Progenitor cell of endocrine pancreas (in vitro differentiated cells): ENCODE measurements around the gene CFHR5. TPM values are rescaled to one million over a fixed set of nuclear protein-coding genes. Genes with fewer than 3 reads are reported as not detected.
"Not testable (repeated sequence)": the region's sequence is repeated elsewhere in the genome, so short reads cannot be mapped to it uniquely, and the experiment has no call there.

Source experiments
- DNase-seq: peaks from one replicate; pipeline ENCODE4 v3.0.0; 2021; ENCODE audit warnings: low spot score; ENCODE audit not compliant: unreplicated experiment
- H3K27ac Mint-ChIP-seq: 2 replicates; pipeline ENCODE4 v1.8.0; 2021; ENCODE audit warnings: mild to moderate bottlenecking, moderate library complexity, mixed read lengths
- H3K27me3 Mint-ChIP-seq: 2 replicates; pipeline ENCODE4 v1.8.0; 2021; ENCODE audit warnings: mixed read lengths
- H3K36me3 Mint-ChIP-seq: 2 replicates; pipeline ENCODE4 v1.8.0; 2022; ENCODE audit warnings: mixed read lengths; ENCODE audit not compliant: insufficient read depth
- H3K4me1 Mint-ChIP-seq: 2 replicates; pipeline ENCODE4 v1.8.0; 2021; ENCODE audit warnings: low read depth, mixed read lengths
- H3K4me3 Mint-ChIP-seq: 2 replicates; pipeline ENCODE4 v1.8.0; 2021; ENCODE audit warnings: low read depth, mild to moderate bottlenecking, moderate library complexity, mixed read lengths
- H3K9me3 Mint-ChIP-seq: 2 replicates; pipeline ENCODE4 v1.8.0; 2021; ENCODE audit warnings: low read depth, mixed read lengths
- total RNA-seq: library from RNA; stranded (reverse); gene quantifications from 2 replicates; pipeline ENCODE4 v1.2.1, GENCODE V29; 2021
- TF ChIP-seq, protein P1 (sequence below): fragments of 200-600 bp; sonication (generic); IDR thresholded peaks from one replicate; pipeline ENCODE4 v1.5.0; 2021; ENCODE audit warnings: antibody characterized with exemption, mild to moderate bottlenecking; ENCODE audit not compliant: unreplicated experiment

CFHR5 gene
- total RNA-seq, 1 donor from 2014 or later = not detected

DNA sequence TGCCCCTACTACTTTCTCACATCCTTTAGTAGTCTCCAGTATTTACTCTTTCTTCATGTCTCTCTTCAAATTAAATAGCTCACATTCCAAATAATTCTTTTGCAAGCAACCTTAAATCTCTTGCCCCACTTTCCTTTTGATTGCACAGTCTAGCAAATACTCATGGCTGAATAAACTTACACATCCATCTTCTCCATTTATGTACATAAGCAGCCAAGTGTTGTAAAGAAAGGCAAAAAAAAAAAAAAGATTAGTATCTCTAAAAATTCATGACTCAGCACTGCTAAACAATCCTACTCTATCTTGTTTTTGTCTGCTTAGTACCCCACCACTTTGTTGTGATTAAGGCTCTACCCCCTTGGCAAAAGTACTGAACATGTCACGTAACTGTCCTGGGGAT is 47.1 kb downstream of the CFHR5 start:
- no peak overlapping the region for H3K27ac Mint-ChIP-seq
- TF ChIP-seq, protein P1, sequence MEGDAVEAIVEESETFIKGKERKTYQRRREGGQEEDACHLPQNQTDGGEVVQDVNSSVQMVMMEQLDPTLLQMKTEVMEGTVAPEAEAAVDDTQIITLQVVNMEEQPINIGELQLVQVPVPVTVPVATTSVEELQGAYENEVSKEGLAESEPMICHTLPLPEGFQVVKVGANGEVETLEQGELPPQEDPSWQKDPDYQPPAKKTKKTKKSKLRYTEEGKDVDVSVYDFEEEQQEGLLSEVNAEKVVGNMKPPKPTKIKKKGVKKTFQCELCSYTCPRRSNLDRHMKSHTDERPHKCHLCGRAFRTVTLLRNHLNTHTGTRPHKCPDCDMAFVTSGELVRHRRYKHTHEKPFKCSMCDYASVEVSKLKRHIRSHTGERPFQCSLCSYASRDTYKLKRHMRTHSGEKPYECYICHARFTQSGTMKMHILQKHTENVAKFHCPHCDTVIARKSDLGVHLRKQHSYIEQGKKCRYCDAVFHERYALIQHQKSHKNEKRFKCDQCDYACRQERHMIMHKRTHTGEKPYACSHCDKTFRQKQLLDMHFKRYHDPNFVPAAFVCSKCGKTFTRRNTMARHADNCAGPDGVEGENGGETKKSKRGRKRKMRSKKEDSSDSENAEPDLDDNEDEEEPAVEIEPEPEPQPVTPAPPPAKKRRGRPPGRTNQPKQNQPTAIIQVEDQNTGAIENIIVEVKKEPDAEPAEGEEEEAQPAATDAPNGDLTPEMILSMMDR = no peak
- no peak overlapping the region for H3K4me3 Mint-ChIP-seq
- no peak for DNase-seq
- no peaks in the 10 kb centered on the region for H3K27me3 Mint-ChIP-seq
- no peaks in the 10 kb centered on the region for H3K4me1 Mint-ChIP-seq
- H3K9me3 Mint-ChIP-seq = no peaks in the 10 kb centered on the region
- H3K36me3 Mint-ChIP-seq = no peaks in the 10 kb centered on the region

GRCh38 chr1:197027359-197027758 is 50.0 kb downstream of the CFHR5 start:
- Mint-ChIP-seq H3K27ac (no peak overlapping the region), H3K9me3 (no peaks in the 10 kb centered on the region), H3K4me1 (no peaks in the 10 kb centered on the region), H3K36me3 (no peaks in the 10 kb centered on the region), H3K27me3 (no peaks in the 10 kb centered on the region), H3K4me3 (no peak overlapping the region)
- TF ChIP-seq, protein P1 = no peak
- DNase-seq = no peak

DNA sequence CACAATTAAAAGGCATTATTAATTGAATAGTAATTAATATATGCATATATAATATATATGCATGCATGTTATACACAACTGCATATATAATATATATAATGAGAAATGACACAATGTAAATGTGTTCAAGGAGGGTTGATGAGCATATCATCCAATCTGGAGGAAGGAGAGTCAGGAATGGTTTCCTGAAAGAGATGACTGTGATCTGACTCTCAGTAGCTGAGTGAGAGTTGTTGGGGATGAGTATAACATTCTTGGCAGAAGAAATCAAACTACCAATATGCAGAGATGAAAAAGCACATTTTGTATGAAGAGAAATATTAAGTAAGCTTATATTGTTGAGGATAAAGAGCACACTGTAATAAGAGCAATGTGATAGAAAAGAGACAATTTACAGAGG is 52.4 kb downstream of the CFHR5 start:
- Mint-ChIP-seq H3K4me3 (no peak overlapping the region), H3K36me3 (no peaks in the 10 kb centered on the region), H3K27me3 (no peaks in the 10 kb centered on the region), H3K9me3 (no peaks in the 10 kb centered on the region), H3K4me1 (no peaks in the 10 kb centered on the region), H3K27ac (no peak overlapping the region)
- TF ChIP-seq, protein P1 = no peak
- no peak for DNase-seq

GRCh38 chr1:197034631-197035339 is 57.4 kb downstream of the CFHR5 start:
- not testable (repeated sequence) for H3K27ac Mint-ChIP-seq, H3K4me3 Mint-ChIP-seq, H3K36me3 Mint-ChIP-seq, H3K4me1 Mint-ChIP-seq, H3K9me3 Mint-ChIP-seq, DNase-seq, H3K27me3 Mint-ChIP-seq

DNA sequence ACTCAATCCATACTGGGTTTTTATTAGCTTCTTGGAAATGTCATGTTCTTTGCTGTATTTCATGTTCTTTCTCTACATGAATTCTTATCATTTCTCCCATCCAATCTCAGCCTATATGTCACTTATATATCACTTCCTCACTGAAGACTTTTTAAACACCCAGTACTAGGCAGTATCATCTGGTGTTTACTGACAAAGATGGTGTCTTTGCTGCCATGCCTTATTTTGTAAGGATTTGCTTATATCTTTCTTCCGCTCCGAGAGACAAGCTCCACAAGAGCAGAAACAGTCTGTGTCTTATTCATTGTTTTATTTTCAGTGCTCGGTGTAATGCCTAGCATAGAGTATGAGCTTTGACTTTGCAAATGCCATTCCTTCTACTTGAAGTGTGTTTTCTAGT is 59.5 kb downstream of the CFHR5 start:
- Mint-ChIP-seq H3K4me3 (no peak overlapping the region), H3K36me3 (no peaks in the 10 kb centered on the region)

More for the DNA sequence above, 59.5 kb downstream of the CFHR5 start:
- Mint-ChIP-seq H3K4me1 (no peaks in the 10 kb centered on the region), H3K27ac (no peak overlapping the region), H3K27me3 (no peaks in the 10 kb centered on the region), H3K9me3 (no peaks in the 10 kb centered on the region)
- TF ChIP-seq, protein P1 = no peak
- DNase-seq = no peak
